ENCODE measurements around the gene ZNF565. TPM values are rescaled to one million over a fixed set of nuclear protein-coding genes. Genes with fewer than 3 reads are reported as not detected.
A peak's percentile ranks its signal among the peaks of the same experiment; 100 is the strongest.
"Not testable (repeated sequence)": the region's sequence is repeated elsewhere in the genome, so short reads cannot be mapped to it uniquely, and the experiment has no call there.

Gene ZNF565
- total RNA-seq, 1 donor from 2014 or later: 2.4 TPM

GRCh38 chr19:36139120-36139472 is 75.4 kb downstream of the ZNF565 start:
- Mint-ChIP-seq H3K4me3 (ENCODE audit: low read depth) (peak overlapping the region; percentile 94), H3K27me3 (ENCODE audit: low read depth) (no peaks in the 10 kb centered on the region)

GRCh38 chr19:36136964-36137686 is 77.3 kb downstream of the ZNF565 start:
- no peaks in the 10 kb centered on the region for H3K27me3 Mint-ChIP-seq (ENCODE audit: low read depth)
- peaks cover 22% of the 10 kb centered on the region for H3K4me1 Mint-ChIP-seq (ENCODE audit: low read depth)
- intact Hi-C loops (cut with micrococcal nuclease): loop anchor here (10.0 kb wide), 1 partner anchor 348 kb away; the partner anchor contains the start of gene ZNF566
- H3K9me3 Mint-ChIP-seq: no peaks in the 10 kb centered on the region
- H3K36me3 Mint-ChIP-seq (ENCODE audit: low read depth): peaks cover 15% of the 10 kb centered on the region
- DNase-seq (ENCODE audit: low spot score): no peak
- no peak overlapping the region for H3K27ac Mint-ChIP-seq
- H3K4me3 Mint-ChIP-seq (ENCODE audit: low read depth): no peak overlapping the region

More at GRCh38 chr19:36139120-36139472, 75.4 kb downstream of the ZNF565 start:
- no peaks in the 10 kb centered on the region for H3K9me3 Mint-ChIP-seq
- peaks cover 28% of the 10 kb centered on the region for H3K36me3 Mint-ChIP-seq (ENCODE audit: low read depth)
- intact Hi-C loops (cut with micrococcal nuclease): loop anchor here (10.0 kb wide), 1 partner anchor 346 kb away; the partner anchor contains the start of gene ZNF566
- DNase-seq (ENCODE audit: low spot score): no peak
- H3K27ac Mint-ChIP-seq: peak overlapping the region; percentile 95
- peaks cover 16% of the 10 kb centered on the region for H3K4me1 Mint-ChIP-seq (ENCODE audit: low read depth)

GRCh38 chr19:36134867-36135266 is 79.6 kb downstream of the ZNF565 start:
- not testable (repeated sequence) for H3K36me3 Mint-ChIP-seq (ENCODE audit: low read depth); H3K9me3 Mint-ChIP-seq; H3K4me3 Mint-ChIP-seq (ENCODE audit: low read depth); DNase-seq (ENCODE audit: low spot score); H3K27ac Mint-ChIP-seq; H3K27me3 Mint-ChIP-seq (ENCODE audit: low read depth)
- peaks cover 18% of the 10 kb centered on the region for H3K4me1 Mint-ChIP-seq (ENCODE audit: low read depth)
- intact Hi-C loops (cut with micrococcal nuclease): loop anchor here (10.0 kb wide), 1 partner anchor 350 kb away; the partner anchor contains the start of gene ZNF566

Other genes with a start within 250 kb of the ZNF565 start
- gene SDHAF1, start 219.5 kb downstream of the ZNF565 start, total RNA-seq: 20.0 and 20.8 TPM in 2 replicates
- gene SYNE4, start 205.9 kb downstream of the ZNF565 start, total RNA-seq: 1.9 and 2.6 TPM in 2 replicates
- 49.9 and 54.3 TPM in 2 replicates for gene ALKBH6, start 200.5 kb downstream of the ZNF565 start, total RNA-seq
- gene CLIP3, start 181.8 kb downstream of the ZNF565 start, total RNA-seq: 1.9 and 2.4 TPM in 2 replicates
- 1.8 and 2.2 TPM in 2 replicates for gene THAP8, start 160.4 kb downstream of the ZNF565 start, total RNA-seq
- 22.3 and 22.5 TPM in 2 replicates for gene WDR62, start 159.8 kb downstream of the ZNF565 start, total RNA-seq
- not detected in 2 replicates for gene OVOL3, start 103.5 kb downstream of the ZNF565 start, total RNA-seq
- gene POLR2I, start 99.8 kb downstream of the ZNF565 start, total RNA-seq: 68.9 and 75.3 TPM in 2 replicates
- gene TBCB, start 99.2 kb downstream of the ZNF565 start, total RNA-seq: 143 and 147 TPM in 2 replicates
- gene CAPNS1, start 74.6 kb downstream of the ZNF565 start, total RNA-seq: 424 and 431 TPM in 2 replicates
- gene COX7A1, start 62.2 kb downstream of the ZNF565 start, total RNA-seq: not detected in 2 replicates
- gene ZNF146, start 441 bp upstream of the ZNF565 start, total RNA-seq: 82.3 and 86.4 TPM in 2 replicates
- gene ZFP14, start 164.5 kb upstream of the ZNF565 start, total RNA-seq: 2.0 and 2.4 TPM in 2 replicates
- 5.1 and 5.8 TPM in 2 replicates for gene ZFP82, start 204.0 kb upstream of the ZNF565 start, total RNA-seq

All from activated T-helper 2 cell treated with anti-CD3 and anti-CD28 coated beads, Interferon-gamma antibody, Interleukin-2, Interleukin-4, amounts not matched to agents 10 μg/mL and 5 μg/mL and 100 μg/mL, durations not matched to agents 14 hours and 24 hours and 36 hours (primary cell).